VCaP (cell line): ENCODE measurements around the gene ADARB2.

Source experiments
- H3K27ac ChIP-seq: fragments of 450-650 bp; 2 replicates; pipeline ENCODE4 v1.5.1; 2017
- CTCF ChIP-seq: fragments of 450-650 bp; conservative IDR thresholded peaks from 2 replicates; pipeline ENCODE4 v1.5.1; 2017; ENCODE audit warnings: mild to moderate bottlenecking, moderate library complexity

The ADARB2 gene

GRCh38 chr10:1674501-1674900, 62.8 kb downstream of the ADARB2 start:
- H3K27ac ChIP-seq = no peak overlapping the region
- TF ChIP-seq CTCF = no peak

GRCh38 chr10:1673568-1674345, 63.6 kb downstream of the ADARB2 start:
- H3K27ac ChIP-seq = no peak overlapping the region
- no peak for TF ChIP-seq CTCF

DNA sequence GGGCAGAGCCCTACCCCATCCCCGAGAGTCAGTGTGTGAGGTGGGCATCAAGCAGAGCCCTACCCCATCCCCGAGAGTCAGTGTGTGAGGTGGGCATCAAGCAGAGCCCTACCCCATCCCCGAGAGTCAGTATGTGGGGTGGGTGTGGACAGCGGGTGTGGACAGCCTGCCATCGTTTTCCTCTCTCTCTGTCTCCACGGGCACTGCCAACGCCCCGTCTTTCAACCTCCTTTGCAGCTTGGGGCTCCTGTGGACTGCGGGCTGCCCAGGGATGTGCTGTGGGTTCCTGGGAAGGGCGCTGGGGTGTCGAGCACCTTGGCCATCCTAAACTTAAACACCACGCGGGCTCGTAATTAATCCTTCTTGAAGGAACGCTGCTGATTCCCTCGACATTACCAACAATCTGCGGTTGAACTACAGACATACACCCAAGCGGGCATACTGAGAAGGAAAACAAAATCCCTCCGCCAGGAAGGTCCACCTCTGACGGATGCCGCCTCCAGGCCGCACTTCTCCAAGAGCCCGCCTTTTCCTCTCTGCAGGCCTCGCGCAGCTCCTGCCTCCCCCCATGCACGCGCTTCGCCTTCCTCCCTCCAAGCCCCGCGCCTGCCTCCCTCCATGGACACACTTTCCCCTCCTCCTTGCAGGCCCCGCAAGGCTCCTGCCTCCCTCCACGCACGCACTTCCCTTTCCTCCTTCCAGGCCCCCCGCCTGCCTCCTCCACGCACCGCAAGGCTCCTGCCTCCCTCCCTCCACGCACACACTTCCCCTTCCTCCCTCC, 65.1 kb downstream of the ADARB2 start:
- H3K27ac ChIP-seq = no peak overlapping the region
- TF ChIP-seq CTCF = no peak

DNA sequence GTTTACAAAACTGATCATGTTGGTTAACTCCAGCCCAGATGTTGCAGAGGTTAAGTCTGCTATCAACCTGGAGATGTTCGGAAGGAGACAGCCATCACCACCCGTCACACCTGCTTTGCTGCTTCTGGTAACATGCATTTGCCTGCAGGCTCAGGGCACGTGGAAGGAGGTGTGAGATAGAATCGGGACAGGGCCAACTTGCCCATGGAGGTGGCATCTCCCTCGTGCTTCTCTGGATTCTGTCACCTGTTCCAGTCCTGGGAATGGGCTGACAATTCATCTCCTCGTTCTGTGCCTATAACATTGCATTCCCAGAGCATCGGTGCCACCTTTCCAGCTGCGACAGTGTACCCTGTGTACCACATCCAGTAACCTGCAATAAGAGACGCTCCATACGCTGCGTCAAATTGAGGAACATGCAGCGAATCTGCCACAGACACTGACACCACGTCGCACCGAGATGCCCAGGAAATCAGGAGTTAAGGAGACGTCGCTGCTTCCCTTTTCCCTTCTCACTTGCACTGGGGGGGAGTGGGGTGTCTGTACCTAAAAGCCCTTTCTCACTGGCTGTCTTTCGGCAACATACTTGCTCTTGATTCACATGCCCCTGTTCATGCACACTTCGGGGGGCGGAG, 65.8 kb downstream of the ADARB2 start:
- no peak overlapping the region for H3K27ac ChIP-seq
- TF ChIP-seq CTCF = no peak

DNA sequence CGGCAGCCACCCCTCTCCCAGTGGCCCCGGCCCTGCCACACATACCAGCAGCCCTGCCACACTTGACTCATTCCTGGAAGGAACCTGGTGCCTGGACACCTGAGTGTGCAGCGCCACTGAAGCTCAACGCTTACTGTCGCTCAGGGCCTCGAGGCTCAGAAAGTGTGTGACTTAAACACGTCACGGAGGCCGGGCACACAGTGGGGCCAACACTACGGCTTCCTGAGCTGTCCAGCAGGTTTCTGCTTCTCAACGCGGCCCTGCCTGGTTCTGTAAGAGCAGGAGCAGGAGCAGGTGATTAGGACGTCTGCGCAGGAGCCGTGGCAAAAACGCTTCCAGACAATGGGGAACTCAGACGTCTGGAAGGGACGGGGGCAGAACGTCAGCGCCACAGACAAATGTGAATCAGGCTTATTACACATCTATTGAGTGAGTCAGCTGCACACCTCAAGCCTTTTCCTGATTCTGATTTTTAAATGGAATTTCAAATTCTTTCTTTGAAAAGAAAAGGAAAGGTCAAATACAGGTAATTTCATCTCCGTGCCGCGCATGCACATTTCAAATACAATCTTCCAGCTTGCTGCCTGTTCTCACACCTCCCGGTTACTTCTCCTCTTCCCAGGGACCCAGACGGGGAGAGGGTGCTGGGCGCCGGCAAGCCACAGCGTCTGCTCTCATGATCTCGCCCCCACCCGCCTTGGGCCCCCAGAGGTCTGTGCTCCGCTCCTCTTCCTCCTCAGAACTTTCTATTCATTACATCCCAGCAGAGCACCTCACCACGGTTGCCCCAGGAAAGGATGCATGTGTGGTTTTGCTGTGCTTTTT, 66.6 kb downstream of the ADARB2 start:
- TF ChIP-seq CTCF = no peak
- no peak overlapping the region for H3K27ac ChIP-seq

DNA sequence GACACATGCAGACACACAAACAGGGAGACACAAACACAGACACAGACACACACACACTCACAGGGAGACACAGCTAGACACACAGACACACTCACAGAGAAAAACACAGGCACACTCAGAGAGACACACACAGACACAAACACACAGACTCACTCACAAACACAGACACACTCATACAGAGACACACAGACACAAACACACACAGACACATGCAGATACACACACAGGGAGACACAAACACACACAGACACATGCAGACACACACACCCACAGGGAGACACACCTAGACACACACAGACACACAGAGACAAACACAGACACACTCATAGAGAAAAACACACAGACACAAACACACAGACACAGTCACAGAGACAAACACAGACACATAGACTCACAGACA, 67.9 kb downstream of the ADARB2 start:
- no peak for TF ChIP-seq CTCF
- H3K27ac ChIP-seq = no peak overlapping the region
